Measurements from ENCODE around the gene CAMK2G.

The CAMK2G gene

GRCh38 chr10:73878365-73878764, 4.0 kb upstream of the CAMK2G start:
- DNase-seq = no peak

GRCh38 chr10:73877533-73878160, 3.3 kb upstream of the CAMK2G start:
- DNase-seq = no peak

GRCh38 chr10:73876971-73877370, 2.6 kb upstream of the CAMK2G start:
- DNase-seq = no peak

GRCh38 chr10:73876566-73876965, 2.2 kb upstream of the CAMK2G start:
- no peak for DNase-seq

GRCh38 chr10:73876157-73876556, 1.8 kb upstream of the CAMK2G start:
- DNase-seq = no peak

GRCh38 chr10:73875139-73875475, 752 bp upstream of the CAMK2G start:
- no peak for DNase-seq

- no peak for DNase-seq
These were observed 528 bp downstream of the CAMK2G start for GRCh38 chr10:73873838-73874215.

- DNase-seq = no peak
These were observed 1.1 kb downstream of the CAMK2G start for GRCh38 chr10:73873142-73873837.

- DNase-seq = peak; percentile 12
These were observed 2.1 kb downstream of the CAMK2G start for GRCh38 chr10:73872190-73872710.

- DNase-seq = no peak
These were observed 2.8 kb downstream of the CAMK2G start for GRCh38 chr10:73871295-73872189.

GRCh38 chr10:73868655-73869195, 5.6 kb downstream of the CAMK2G start:
- DNase-seq = no peak

- no peak for DNase-seq
These were observed 6.3 kb downstream of the CAMK2G start for GRCh38 chr10:73867871-73868631.

- DNase-seq = no peak
These were observed 7.1 kb downstream of the CAMK2G start for GRCh38 chr10:73867126-73867807.

GRCh38 chr10:73866621-73867020, 7.7 kb downstream of the CAMK2G start:
- no peak for DNase-seq

- DNase-seq = no peak
These were observed 8.6 kb downstream of the CAMK2G start for GRCh38 chr10:73865459-73866442.

- DNase-seq = no peak
These were observed 9.3 kb downstream of the CAMK2G start for GRCh38 chr10:73865107-73865458.

- DNase-seq = no peak
These were observed 10.1 kb downstream of the CAMK2G start for GRCh38 chr10:73864229-73864628.

- DNase-seq = no peak
These were observed 11.1 kb downstream of the CAMK2G start for GRCh38 chr10:73863039-73863817.

GRCh38 chr10:73862011-73862410, 12.3 kb downstream of the CAMK2G start:
- no peak for DNase-seq
